ENCODE measurements around the gene NOB1. TPM values are rescaled to one million over a fixed set of nuclear protein-coding genes. Genes with fewer than 3 reads are reported as not detected.

Gene NOB1
- total RNA-seq, 1 experiment from 2014 or later = 48.3 TPM

GRCh38 chr16:69779724-69780123, 25.0 kb upstream of the NOB1 start:
- BruUV-seq (replicated peaks) = no TSS peak
- TF ChIP-seq, protein P1, sequence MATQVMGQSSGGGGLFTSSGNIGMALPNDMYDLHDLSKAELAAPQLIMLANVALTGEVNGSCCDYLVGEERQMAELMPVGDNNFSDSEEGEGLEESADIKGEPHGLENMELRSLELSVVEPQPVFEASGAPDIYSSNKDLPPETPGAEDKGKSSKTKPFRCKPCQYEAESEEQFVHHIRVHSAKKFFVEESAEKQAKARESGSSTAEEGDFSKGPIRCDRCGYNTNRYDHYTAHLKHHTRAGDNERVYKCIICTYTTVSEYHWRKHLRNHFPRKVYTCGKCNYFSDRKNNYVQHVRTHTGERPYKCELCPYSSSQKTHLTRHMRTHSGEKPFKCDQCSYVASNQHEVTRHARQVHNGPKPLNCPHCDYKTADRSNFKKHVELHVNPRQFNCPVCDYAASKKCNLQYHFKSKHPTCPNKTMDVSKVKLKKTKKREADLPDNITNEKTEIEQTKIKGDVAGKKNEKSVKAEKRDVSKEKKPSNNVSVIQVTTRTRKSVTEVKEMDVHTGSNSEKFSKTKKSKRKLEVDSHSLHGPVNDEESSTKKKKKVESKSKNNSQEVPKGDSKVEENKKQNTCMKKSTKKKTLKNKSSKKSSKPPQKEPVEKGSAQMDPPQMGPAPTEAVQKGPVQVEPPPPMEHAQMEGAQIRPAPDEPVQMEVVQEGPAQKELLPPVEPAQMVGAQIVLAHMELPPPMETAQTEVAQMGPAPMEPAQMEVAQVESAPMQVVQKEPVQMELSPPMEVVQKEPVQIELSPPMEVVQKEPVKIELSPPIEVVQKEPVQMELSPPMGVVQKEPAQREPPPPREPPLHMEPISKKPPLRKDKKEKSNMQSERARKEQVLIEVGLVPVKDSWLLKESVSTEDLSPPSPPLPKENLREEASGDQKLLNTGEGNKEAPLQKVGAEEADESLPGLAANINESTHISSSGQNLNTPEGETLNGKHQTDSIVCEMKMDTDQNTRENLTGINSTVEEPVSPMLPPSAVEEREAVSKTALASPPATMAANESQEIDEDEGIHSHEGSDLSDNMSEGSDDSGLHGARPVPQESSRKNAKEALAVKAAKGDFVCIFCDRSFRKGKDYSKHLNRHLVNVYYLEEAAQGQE (IDR thresholded peaks at IDR 0.05; ENCODE audit: insufficient read depth in 1 of 2, low read depth in 2 of 2, low read length in 1 of 2) = no peak
- TF ChIP-seq SIN3A (IDR thresholded peaks at IDR 0.05; ENCODE audit: borderline replicate concordance, insufficient read depth, low read depth, low read length) (no peak), POLR2AphosphoS5 (IDR thresholded peaks at IDR 0.05; ENCODE audit: low read depth, low read length) (no peak), TCF7L2 (IDR thresholded peaks at IDR 0.05; ENCODE audit: low read depth, low read length) (no peak)
- TF ChIP-seq, protein P2, sequence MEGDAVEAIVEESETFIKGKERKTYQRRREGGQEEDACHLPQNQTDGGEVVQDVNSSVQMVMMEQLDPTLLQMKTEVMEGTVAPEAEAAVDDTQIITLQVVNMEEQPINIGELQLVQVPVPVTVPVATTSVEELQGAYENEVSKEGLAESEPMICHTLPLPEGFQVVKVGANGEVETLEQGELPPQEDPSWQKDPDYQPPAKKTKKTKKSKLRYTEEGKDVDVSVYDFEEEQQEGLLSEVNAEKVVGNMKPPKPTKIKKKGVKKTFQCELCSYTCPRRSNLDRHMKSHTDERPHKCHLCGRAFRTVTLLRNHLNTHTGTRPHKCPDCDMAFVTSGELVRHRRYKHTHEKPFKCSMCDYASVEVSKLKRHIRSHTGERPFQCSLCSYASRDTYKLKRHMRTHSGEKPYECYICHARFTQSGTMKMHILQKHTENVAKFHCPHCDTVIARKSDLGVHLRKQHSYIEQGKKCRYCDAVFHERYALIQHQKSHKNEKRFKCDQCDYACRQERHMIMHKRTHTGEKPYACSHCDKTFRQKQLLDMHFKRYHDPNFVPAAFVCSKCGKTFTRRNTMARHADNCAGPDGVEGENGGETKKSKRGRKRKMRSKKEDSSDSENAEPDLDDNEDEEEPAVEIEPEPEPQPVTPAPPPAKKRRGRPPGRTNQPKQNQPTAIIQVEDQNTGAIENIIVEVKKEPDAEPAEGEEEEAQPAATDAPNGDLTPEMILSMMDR (IDR thresholded peaks at IDR 0.05) = no peak
- ATAC-seq = no peak
- intact Hi-C loops (cut with micrococcal nuclease; ENCODE audit: unreplicated experiment) = no loop called here
- H3K9me3 ChIP-seq (ENCODE audit: control insufficient read depth, insufficient read depth, low read depth, low read length) = peaks cover 6% of the 10 kb centered on the region; the same call in 1 of the 2 replicates
- in situ Hi-C loops (cut with HindIII; ENCODE audit: low pct_unique_long_range_greater_than_20kb, low sequenced_read_pairs) = no loop called here
- H3K4me1 ChIP-seq (ENCODE audit: control insufficient read depth, insufficient read depth, low read length) = no peaks in the 10 kb centered on the region
- no peaks in the 10 kb centered on the region for H3K27me3 ChIP-seq (ENCODE audit: control insufficient read depth, insufficient read depth, low read length)
- no peaks in the 10 kb centered on the region for H3K36me3 ChIP-seq (ENCODE audit: control insufficient read depth, insufficient read depth, low read length)
- POLR2A ChIA-PET = no interaction called here
- CTCF ChIA-PET = no interaction called here
- DNase-seq (ENCODE audit: low read depth, low spot score) = no peak
- no peak overlapping the region for H3K4me3 ChIP-seq (ENCODE audit: low read depth in 2 of 2, low read length in 2 of 2)
- H3K27ac ChIP-seq (ENCODE audit: low read length) = no peak overlapping the region

GRCh38 chr16:69775563-69775962, 20.8 kb upstream of the NOB1 start:
- no peaks in the 10 kb centered on the region for H3K4me1 ChIP-seq (ENCODE audit: control insufficient read depth, insufficient read depth, low read length)
- BruUV-seq (replicated peaks) = no TSS peak
- no peak overlapping the region for H3K27ac ChIP-seq (ENCODE audit: low read length)
- no peak for ATAC-seq
- ChIA-PET CTCF (interaction anchor here (0.9 kb wide), 1 partner anchor 19 kb away, joined by 4 read pairs; no protein-coding TSS in a partner anchor), POLR2A (no interaction called here)
- in situ Hi-C loops (cut with HindIII; ENCODE audit: low pct_unique_long_range_greater_than_20kb, low sequenced_read_pairs) = no loop called here
- no peaks in the 10 kb centered on the region for H3K36me3 ChIP-seq (ENCODE audit: control insufficient read depth, insufficient read depth, low read length)
- peaks cover 6% of the 10 kb centered on the region; the same call in 1 of the 2 replicates for H3K9me3 ChIP-seq (ENCODE audit: control insufficient read depth, insufficient read depth, low read depth, low read length)
- no peaks in the 10 kb centered on the region for H3K27me3 ChIP-seq (ENCODE audit: control insufficient read depth, insufficient read depth, low read length)
- intact Hi-C loops (cut with micrococcal nuclease; ENCODE audit: unreplicated experiment) = no loop called here
- no peak overlapping the region for H3K4me3 ChIP-seq (ENCODE audit: low read depth in 2 of 2, low read length in 2 of 2)
- DNase-seq (ENCODE audit: low read depth, low spot score) = no peak
- TF ChIP-seq POLR2AphosphoS5 (IDR thresholded peaks at IDR 0.05; ENCODE audit: low read depth, low read length) = no peak
- TF ChIP-seq, protein P2 (IDR thresholded peaks at IDR 0.05) = no peak
- TF ChIP-seq TCF7L2 (IDR thresholded peaks at IDR 0.05; ENCODE audit: low read depth, low read length) = no peak
- TF ChIP-seq, protein P1 (IDR thresholded peaks at IDR 0.05; ENCODE audit: insufficient read depth in 1 of 2, low read depth in 2 of 2, low read length in 1 of 2) = no peak
- no peak for TF ChIP-seq SIN3A (IDR thresholded peaks at IDR 0.05; ENCODE audit: borderline replicate concordance, insufficient read depth, low read depth, low read length)

Data from Panc1 (cell line).